GM19372 (cell line): ENCODE results near the gene GMEB2.
"Not testable (repeated sequence)": the region's sequence is repeated elsewhere in the genome, so short reads cannot be mapped to it uniquely, and the experiment has no call there.

Source experiments
- ATAC-seq: cut with Tn5 transposase; IDR thresholded peaks from one replicate; pipeline ENCODE4 v1.9.1; 2021; ENCODE audit warnings: mild to moderate bottlenecking, low read depth, moderate library complexity; ENCODE audit not compliant: unreplicated experiment

The GMEB2 gene

DNA sequence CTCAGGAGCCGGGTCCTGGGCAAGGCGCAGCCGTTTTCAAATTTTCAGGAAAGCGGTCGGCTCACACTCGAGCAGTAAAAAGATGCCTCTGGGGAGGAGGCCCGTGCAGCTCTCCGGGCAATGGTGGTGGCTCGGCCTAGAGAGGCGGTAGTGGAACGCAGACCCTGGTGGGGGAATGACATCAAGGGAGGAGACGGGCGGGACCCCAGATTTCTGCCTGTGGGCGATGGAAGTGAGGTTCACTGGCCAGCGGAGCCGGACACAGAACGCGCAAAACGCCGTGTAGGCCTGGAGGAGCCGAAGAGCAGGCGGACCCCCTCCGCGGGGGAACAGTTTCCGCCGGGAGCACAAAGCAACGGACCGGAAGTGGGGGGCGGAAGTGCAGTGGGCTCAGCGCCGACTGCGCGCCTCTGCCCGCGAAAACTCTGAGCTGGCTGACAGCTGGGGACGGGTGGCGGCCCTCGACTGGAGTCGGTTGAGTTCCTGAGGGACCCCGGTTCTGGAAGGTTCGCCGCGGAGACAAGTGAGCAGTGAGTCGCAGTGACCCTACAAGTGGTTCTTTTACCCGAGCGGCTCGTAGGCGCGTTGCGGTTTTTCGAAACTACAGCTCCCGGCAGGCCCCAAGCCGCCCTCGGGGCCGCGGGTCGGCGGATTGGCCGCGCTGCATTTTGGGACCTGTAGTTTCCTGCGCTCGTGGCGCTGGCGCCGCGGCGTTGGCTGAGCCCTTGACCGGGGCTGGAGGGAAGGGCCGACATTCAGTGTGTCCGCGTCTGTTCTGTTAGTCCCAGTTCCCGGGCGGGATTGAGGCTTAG is 31.2 kb upstream of the GMEB2 start, which contains the start of gene RTEL1:
RTEL1 (plus strand) TSS at position 376 of the 812 bp plus-strand sequence. CDS start 1,091 bp downstream, outside the sequence.
- peak; percentile 86 for ATAC-seq

DNA sequence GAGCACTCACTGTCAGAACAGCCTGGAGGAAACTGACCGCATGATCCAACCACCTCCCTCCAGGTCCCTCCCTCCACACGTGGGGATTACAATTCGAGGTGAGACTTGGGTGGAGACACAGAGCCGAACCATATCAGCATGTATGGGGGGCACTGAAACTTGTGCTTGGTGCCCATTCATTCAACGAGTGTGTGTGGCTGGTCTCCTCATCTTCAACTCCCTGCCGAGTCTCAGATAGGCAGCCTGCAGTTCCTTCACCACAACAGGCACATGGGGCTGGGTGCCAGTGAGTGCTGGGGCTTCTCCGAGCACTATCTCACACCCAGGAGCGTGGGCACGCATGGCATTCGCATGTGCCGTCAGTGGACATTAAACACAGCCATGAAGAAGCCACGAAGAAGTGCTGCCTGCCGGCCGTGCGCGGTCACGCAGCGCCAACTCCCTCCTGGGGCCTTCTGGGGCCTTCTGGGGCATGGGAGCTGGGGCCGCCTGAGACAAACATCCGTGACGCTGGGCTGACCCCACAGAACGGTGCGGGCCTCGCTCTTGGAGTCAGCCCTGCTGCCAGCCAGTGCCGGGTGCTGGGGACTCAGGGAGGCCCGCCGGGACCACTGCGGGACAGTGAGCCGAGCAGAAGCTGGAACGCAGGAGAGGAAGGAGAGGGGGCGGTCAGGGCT is 30.5 kb upstream of the GMEB2 start:
- ATAC-seq, result no peak

DNA sequence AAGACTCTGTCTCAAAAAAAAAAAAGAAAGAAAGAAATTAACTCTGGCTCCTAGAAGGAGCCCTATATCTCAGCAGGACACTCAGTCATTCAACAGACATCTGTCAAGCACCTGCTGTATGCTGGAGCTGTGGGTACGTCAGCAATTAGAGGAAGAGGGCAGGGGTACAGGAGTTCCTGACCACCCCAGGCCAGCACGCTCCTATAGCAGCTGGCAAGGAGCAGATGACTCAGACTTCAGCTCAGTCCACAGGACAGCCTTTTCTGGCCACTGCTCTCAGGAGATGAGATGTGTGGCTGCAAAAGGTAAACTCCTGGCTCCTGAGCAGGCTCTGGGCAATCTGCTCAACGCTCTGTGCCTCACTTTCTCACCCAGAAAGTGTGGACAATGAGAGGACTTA is 29.6 kb upstream of the GMEB2 start:
- no peak for ATAC-seq

DNA sequence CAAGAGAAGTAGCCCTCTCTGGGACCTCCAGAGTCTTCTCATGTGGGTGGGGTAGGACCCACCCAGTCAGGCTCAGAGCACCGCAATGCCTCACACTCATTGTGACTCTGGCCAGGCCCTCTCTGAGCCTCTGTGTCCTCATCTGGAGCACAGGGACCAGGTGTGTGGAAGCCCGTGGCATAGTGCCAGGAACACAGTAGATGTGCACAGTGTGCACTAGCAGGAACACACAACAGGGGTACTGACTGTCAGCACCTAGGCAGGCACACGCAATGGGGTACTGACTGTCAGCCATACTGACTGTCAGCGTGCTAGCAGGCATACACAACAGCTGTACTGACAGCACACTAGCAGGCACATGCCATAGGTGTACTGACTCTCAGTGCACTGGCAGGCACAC is 28.3 kb upstream of the GMEB2 start:
- no peak for ATAC-seq

DNA sequence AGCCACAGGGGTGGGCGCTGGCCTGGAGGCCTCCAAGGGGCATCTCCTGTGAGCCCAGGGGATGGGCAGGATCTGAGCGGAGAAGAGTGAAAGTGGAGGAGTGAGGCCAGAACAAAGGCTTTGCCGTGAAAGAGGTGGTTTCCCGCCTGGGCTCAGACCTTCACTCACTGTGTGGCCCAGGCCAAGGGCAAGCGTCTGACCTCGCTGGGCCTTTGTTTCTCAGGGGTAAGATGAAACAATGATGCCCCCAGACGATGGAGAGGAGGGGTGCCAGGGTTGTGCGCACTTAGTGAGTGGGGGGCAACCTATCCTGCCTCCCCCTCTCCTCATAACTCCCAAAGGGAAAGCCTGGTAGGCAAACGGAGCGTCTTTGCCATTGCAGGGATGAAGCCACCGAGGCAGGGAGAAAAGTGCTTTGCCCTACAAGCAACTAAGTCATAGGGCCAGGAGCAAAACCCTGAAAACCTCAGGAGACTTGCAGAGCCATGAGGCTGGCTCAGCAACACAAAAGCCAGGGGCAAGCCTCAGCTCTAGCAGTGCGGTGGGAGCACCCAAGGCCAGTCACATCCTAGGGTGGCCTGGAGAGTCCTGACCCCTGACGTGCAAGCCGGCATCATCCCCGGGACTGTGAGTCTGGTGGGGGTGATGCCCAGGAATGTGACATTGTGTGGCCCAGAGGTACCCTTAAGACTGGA is 27.2 kb upstream of the GMEB2 start:
- no peak for ATAC-seq

DNA sequence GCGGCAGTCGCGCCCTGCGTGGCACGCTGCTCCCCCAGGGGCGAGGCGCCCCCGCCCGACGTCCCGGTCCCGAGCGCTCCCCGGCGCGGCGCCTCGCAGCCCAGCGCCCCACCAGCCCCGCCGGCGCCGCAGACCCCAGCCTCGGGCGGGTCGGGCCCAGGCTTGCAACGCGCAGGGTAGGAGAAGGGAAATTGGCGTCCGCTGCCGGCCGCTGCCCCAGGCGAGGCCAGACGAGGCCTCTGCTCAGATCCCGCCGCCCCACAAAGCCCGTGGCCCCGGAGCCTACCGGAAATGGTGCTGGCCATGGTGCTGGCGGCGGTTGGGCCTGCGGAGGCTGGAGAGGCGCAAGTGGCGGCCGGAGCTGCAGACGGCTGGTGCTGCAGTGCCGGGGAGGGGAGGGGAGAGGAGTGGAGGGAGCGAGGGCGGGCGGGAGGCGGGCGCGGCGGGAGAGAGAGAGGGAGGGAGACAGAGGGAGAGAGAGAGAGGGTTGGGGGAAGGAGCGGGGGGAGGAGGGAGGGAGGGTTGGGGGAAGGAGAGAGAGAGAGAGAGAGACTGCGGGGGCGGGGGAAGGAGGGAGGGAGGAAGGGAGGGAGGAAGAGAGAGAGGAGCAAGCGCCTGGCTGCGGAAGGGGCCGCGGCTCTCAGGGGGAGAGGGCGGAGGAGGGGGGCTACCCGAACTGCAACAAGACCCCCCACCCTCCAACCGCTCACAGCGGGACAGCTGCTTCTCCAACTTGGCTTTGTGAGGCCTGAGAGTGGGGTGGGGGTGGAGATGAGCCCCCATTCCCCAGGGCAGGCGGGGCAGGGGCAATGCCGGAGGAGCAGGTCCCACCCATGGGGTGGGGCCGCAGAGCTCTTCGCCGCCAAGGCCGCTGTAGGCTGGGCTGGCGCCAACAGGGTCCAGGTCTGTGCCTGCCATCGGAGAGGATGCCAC is 26.4 kb upstream of the GMEB2 start, which contains the start of gene STMN3:
STMN3 (minus strand) TSS at position 384 of the 933 bp plus-strand sequence; CDS start at position 305, 79 bp downstream.
- no peak for ATAC-seq

DNA sequence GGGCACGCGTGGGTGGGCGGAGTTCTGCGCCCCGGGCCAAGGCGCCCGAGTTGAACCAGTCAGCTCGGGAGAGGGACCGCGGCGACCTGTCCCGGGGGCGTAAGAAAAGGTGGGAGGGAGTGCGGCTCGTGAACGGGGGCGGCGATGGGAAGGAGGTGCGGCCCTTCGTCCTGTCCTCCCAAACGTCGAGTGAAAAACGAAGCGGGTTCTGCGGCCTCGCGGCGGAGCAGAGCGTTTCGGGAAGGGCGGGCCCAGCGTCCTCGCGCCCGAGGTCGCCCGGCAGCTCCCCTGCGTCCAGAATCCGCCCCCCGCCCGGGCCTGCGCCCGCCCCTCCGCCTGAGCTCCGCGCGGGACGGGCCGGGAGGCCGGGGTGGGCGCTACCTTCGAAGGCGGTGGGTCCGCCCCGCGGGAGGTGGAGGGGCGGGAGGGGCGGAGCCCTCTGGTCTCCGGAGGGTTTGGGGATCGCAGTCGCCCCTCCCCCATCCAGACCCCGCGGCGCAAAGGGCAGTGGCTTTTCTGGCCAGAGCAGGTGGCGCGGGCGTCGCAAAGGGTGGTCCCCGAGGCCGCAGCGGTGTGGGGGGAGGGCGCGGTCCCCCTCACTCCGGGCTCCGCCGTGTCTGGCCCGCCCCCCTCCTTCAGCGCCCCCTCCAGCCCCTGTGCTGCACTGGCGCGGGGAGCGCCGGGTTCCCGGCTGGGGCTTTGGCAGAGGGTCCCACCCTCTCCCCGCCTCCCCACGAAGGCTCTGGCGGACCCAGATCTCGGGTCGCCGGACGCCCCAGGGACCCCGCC is 25.5 kb upstream of the GMEB2 start:
- no peak for ATAC-seq

DNA sequence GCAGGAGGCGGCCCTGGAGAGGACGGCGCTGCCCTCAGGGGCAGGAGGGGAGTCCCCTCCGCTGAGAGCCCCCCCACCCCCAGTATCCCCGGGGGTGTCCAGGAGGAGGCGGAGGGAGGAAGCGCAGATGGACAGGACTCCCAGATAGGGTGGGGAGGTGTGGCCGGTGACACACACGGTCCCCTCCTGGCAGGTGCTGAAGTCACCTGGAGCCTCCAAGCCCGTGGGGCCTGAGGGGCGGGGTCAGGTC is 25.0 kb upstream of the GMEB2 start:
- ATAC-seq, result no peak

DNA sequence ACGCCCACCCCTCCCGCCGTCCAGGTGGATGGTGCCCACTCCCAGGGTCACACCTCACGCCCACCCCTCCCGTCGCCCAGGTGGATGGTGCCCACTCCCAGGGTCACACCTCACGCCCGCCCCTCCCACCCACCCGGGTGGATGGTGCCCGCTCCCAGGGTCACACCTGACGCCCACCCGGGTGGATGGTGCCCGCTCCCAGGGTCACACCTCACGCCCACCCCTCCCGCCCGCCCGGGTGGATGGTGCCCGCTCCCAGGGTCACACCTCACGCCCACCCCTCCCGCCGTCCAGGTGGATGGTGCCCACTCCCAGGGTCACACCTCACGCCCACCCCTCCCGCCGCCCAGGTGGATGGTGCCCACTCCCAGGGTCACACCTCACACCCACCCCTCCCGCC is 23.6 kb upstream of the GMEB2 start:
- ATAC-seq, result not testable (repeated sequence)

DNA sequence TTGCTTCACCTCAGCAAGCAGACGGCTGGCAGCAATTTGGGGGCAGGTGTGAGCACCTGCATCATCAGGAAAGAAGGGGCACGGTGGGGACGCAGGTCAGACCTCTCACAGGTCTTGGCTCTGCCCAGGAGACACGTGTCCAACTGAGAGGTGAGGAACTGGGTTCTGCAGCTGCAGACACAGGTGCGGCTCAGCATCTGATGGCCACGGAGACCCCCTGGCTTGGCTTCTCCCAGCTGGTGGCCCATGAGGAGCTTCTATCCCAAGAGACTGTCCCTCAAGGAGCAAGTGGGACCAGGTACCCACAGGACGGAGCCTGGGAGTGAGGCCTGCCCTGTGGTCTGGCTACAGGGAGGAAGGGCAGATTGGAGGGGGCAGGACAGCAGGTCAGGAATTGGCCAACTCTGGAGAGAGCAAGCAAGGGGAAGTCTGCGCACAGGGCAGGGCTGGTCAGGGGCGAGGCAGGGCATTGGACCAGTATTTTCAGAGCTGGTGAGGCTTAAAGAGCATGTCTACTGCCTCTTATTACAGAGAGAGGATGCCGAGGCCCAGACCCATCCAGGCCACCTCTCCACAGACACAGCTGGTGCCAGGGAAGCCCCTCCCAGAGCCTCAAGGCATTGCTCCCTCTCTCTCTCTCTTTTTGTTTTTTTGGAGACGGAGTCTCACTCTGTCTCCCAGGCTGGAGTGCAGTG is 22.1 kb upstream of the GMEB2 start:
- ATAC-seq, result no peak

DNA sequence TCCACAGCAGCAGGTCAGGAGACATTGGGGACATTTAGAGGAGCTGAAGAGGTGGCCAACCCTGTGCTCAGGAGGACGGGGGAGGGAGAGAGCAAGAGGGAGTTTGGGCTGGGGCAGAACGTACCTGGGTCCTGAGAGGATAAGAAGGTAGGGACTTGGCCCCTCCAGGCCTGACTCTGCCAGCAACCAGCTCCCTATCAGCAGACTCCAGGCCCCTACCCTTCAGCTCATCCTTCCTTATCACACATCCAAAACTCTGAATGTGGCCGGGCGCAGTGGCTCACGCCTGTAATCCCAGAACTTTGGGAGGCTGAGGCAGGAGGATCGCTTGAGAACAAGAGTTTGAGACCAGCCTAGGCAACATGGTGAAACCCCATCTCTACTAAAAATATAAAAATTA is 21.3 kb upstream of the GMEB2 start:
- no peak for ATAC-seq

DNA sequence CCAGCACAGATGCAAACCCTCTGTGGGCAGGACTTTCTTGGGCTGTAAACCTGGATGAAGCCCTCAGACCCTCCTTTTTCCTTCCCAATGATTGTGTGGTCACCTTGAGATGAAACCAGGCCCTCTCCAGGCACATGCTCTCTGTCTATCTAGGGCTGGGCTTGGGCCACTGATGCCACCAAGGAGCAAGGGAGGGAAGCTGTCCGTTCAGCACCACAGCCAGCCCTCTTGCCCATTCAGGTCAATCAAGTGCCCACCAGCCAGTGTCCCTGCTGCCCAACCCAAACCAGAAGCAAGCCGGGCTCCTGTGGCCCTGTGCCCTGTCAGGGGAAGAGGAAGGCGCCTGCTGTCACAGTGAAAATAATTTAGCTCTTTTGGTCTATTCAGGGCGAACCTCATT is 18.3 kb upstream of the GMEB2 start:
- no peak for ATAC-seq

DNA sequence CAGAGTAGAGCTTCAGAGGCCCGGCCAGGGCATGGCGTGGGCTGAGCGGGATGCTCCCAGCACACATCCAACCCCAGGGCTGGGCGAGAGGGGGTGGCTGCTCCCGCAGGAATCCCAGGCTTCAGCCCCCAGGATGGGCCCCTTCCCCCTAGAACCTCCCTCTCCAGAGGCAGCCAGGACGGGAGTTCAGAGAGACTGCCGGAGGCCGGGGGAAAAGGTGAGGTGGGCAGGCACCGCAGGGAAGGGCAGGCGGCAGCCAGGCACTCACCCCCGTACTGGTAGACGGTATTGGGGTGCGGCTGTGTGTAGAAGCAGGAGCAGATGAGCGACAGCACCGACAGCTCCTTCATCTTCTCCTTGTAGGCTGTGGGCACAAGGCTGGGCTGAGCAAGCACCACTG is 17.0 kb upstream of the GMEB2 start:
- ATAC-seq, result no peak

DNA sequence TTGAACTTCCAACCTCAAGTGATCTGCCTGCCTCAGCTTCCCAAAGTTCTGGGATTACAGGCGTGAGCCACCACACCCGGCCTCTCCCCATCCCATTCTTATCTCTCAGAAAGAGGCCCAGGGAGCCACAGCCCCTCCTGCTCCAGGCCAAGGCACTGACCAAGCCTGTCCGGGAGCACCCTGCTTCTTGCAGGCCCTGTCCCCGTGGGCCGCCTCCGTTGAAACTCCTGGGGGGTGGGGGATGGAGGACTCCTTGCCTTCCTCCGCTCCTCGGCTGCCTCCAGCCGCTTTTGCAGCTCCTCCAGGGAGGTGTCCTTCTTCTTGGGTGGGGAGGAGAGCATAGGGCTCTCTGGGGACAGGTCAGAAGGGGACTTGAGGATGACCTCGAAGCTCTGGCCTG is 16.6 kb upstream of the GMEB2 start:
- no peak for ATAC-seq

DNA sequence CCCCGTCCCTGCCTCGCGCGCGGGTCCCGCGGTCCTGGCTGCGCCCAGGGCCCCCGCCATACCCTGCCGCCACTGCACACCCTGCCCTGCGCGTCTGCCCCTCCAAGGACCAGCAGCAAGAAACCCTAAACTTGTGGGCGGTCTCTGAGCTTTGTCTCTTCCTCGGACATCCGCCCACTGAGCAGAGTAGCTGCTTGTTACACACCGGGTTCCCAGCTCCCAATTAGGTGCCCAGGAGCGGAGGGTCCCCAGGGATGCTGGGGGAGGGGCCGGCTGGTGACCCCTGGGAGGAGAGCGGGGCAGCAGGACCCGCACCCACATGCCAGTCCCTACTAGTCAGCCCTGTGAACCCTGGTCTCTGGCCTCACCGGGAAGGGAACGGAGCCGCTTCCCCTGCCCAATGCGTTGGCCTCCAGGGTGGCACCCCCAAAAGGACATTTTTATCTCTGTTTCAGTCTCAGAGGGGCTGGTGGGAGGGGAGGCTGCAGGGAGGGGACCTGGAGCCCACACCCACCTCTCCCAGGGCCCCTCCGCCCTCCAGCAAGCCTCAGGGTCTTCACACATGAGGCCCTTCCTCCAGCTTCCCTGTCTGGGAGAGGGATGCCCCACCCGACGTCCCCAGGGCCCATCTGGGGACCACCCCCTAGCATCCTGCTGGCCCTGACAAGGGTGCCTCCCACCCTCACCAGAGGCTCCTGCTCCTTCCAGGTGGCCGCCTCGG is 15.8 kb upstream of the GMEB2 start:
- ATAC-seq, result no peak

DNA sequence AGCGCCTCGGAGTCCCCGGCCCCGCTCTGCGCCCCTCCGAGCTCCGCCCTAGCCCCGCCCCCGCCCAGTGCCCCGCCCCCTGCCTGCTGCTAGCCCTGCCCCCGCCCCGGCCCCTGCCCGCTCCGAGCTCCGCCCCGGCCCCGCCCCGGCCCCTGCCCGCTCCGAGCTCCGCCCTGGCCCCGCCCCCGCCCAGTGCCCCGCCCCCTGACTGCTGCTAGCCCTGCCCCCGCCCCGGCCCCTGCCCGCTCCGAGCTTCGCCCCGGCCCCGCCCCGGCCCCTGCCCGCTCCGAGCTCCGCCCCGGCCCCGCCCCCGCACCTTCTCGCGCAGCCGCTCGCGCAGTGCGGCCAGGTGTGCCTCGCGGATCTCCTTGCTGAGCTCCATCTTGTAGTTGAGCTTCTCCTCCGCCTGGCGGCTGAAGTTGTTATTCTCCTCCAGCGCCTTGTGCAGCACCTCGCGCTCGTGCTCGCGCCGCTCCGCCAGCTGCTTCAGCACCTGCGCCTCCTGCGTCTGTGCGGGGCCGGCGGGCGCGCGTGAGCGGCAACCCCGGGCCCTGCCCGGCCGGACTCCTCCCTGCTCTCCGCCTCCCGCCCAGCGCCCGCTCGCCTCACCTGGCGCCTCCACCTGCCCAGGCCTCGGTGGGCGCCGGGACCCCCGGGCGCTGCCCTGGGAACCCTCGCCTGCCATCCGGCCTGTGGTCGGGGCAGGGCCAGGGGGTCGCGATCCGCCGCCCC is 15.1 kb upstream of the GMEB2 start:
- ATAC-seq, result peak; percentile 65

DNA sequence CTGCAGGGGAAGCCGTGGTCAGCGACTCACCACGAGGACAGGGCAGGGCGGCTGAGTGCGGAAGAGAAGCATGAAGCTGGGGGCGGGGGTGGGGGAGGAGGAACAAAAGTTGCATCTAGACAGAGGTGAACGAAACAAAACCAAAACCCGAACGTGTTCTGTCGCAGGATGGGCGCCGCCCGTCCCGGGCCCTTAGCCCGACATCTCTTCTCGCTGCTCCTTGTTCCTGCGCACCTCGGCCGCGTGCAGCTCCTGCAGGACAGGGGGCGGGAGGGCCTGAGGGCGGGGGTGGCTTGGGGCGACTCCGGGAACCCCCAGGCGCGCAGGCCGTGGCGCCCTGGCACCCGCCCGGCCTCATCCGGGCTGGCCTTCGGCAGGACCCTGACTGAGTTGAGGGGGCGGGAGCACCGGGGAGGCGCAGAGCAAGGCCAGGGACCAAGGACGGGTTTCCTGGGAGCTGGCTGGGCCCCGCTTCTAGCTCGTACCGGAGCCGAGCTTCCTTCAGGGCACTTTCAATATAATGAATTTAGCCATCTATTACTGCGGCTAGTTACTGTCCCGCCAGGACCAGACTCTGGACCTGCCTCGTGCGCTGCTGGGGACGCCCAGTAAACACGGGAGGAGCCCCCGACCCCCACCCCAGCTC is 14.4 kb upstream of the GMEB2 start:
- ATAC-seq, result peak; percentile 28
